ENCODE measurements around the gene ANP32B.

DNA sequence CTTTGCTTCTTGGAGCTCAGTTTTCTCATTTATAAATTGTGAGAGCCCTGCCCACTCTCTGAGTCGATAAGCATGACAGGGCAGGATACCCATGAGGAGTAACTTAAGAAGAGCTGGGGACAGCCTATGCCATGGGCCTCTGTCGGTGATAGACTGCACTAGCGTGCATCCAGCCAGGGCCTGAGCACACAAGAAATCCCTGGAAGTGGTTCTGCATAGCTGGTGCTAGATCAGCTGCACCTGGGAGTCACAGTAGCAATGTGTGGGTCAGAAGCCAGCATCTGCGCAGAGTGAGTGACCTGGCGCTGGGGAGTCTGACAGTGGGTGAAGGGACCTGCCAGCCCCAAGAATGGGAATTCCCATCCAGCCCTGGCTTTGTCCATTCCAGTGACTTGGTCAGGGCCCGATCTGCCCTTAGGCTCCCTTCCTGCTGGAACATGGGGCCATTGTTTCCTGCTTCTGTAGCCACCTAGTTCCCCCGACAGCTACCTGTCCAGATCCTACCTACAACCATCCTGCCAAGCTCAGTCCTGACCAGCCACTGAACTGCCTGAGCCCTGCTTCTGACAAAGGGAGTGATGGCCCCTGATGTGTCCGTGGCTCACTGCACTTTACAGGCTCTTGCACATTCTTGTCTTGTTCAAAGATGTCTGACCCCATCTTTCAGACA is 37.5 kb downstream of the ANP32B start:
- TF ChIP-seq POLR2A (IDR thresholded peaks at IDR 0.05): no peak
- TF ChIP-seq, protein P1, sequence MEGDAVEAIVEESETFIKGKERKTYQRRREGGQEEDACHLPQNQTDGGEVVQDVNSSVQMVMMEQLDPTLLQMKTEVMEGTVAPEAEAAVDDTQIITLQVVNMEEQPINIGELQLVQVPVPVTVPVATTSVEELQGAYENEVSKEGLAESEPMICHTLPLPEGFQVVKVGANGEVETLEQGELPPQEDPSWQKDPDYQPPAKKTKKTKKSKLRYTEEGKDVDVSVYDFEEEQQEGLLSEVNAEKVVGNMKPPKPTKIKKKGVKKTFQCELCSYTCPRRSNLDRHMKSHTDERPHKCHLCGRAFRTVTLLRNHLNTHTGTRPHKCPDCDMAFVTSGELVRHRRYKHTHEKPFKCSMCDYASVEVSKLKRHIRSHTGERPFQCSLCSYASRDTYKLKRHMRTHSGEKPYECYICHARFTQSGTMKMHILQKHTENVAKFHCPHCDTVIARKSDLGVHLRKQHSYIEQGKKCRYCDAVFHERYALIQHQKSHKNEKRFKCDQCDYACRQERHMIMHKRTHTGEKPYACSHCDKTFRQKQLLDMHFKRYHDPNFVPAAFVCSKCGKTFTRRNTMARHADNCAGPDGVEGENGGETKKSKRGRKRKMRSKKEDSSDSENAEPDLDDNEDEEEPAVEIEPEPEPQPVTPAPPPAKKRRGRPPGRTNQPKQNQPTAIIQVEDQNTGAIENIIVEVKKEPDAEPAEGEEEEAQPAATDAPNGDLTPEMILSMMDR (IDR thresholded peaks at IDR 0.05): no peak

Data from adrenal gland (tissue), 5 donors.